GM19351 (cell line): ENCODE measurements around the gene HHATL.
"Not testable (repeated sequence)": the region's sequence is repeated elsewhere in the genome, so short reads cannot be mapped to it uniquely, and the experiment has no call there.

Experiments
- ATAC-seq: cut with Tn5 transposase; IDR thresholded peaks from one replicate; pipeline ENCODE4 v1.9.1; 2021; ENCODE audit warnings: mild to moderate bottlenecking, moderate library complexity; ENCODE audit not compliant: unreplicated experiment

Gene HHATL

GRCh38 chr3:42734263-42734860 lies 31.8 kb upstream of the HHATL start:
- no peak for ATAC-seq

GRCh38 chr3:42733501-42734262 lies 31.1 kb upstream of the HHATL start:
- ATAC-seq: no peak

GRCh38 chr3:42732829-42733459 lies 30.3 kb upstream of the HHATL start:
- no peak for ATAC-seq

- no peak for ATAC-seq
Measured at GRCh38 chr3:42732196-42732828, 29.7 kb upstream of the HHATL start.

GRCh38 chr3:42731476-42732195 lies 29.0 kb upstream of the HHATL start:
- ATAC-seq: no peak

- ATAC-seq: no peak
Measured at GRCh38 chr3:42730706-42731420, 28.3 kb upstream of the HHATL start.

- no peak for ATAC-seq
Measured at GRCh38 chr3:42730294-42730693, 27.7 kb upstream of the HHATL start.

- no peak for ATAC-seq
Measured at GRCh38 chr3:42729404-42730145, 27.0 kb upstream of the HHATL start.

GRCh38 chr3:42728668-42729364 lies 26.2 kb upstream of the HHATL start:
- no peak for ATAC-seq

GRCh38 chr3:42728056-42728455 lies 25.5 kb upstream of the HHATL start:
- no peak for ATAC-seq

GRCh38 chr3:42725454-42725853 lies 22.9 kb upstream of the HHATL start:
- ATAC-seq: no peak

GRCh38 chr3:42723219-42723618 lies 20.6 kb upstream of the HHATL start:
- no peak for ATAC-seq

GRCh38 chr3:42722442-42722841 lies 19.8 kb upstream of the HHATL start:
- ATAC-seq: not testable (repeated sequence)

GRCh38 chr3:42721690-42722089 lies 19.1 kb upstream of the HHATL start:
- no peak for ATAC-seq

- no peak for ATAC-seq
Measured at GRCh38 chr3:42720126-42720525, 17.5 kb upstream of the HHATL start.

GRCh38 chr3:42719002-42719401 lies 16.4 kb upstream of the HHATL start:
- no peak for ATAC-seq

- ATAC-seq: no peak
Measured at GRCh38 chr3:42718338-42718737, 15.7 kb upstream of the HHATL start.

- no peak for ATAC-seq
Measured at GRCh38 chr3:42717306-42717705, 14.7 kb upstream of the HHATL start.

- no peak for ATAC-seq
Measured at GRCh38 chr3:42714171-42714852, 11.7 kb upstream of the HHATL start.
